HepG2 (cell line): ENCODE measurements around the gene TMCC2. TPM values are rescaled to one million over a fixed set of nuclear protein-coding genes. Genes with fewer than 3 reads are reported as not detected.

Experiments used
- ATAC-seq: fragments of 200-7000 bp; cut with Tn5 transposase; 3 replicates; pipeline ENCODE4 v1.9.1; 2020; ENCODE audit warnings: mild to moderate bottlenecking, moderate library complexity
- BruUV-seq: library from RNA; stranded (reverse); fragments of 400-500 nt; replicated peaks from 2 replicates; lab custom pipeline; 2021; lab: Mats Ljungman, UMichigan
- CTCF ChIA-PET: fragments of 300-600 bp; formaldehyde crosslinking; extraction: SDS; loops from one replicate; lab custom pipeline; 2021; ENCODE audit warnings: low total read pairs, inconsistent platforms, low intra/inter-chr PET ratio; lab: Yijun Ruan, JAX
- POLR2A ChIA-PET: fragments of 350-600 bp; sonication (Branson Sonifier 250); formaldehyde crosslinking; loops from one replicate; lab custom pipeline; 2020; ENCODE audit warnings: antibody characterized with exemption, inconsistent platforms; lab: Yijun Ruan, JAX
- DNase-seq: peaks from one replicate; pipeline ENCODE4 v3.0.0-alpha.2; 2015; ENCODE audit warnings: low spot score
- FAIRE-seq: peaks from 3 replicates; lab custom pipeline; 2011; peaks lifted over from hg19 to GRCh38; lab: Jason Lieb, UNC
- H2AFZ ChIP-seq: one replicate; pipeline ENCODE4 v1.6.1; 2011; ENCODE audit warnings: low read length, inconsistent platforms
- H3K27ac ChIP-seq: fragments of 300-600 bp; 3 replicates; pipeline ENCODE4 v1.8.0; 2011; ENCODE audit warnings: mixed run types, mild to moderate bottlenecking, mixed read lengths, low read length, inconsistent platforms; ENCODE audit not compliant: insufficient read depth; ENCODE audit errors: extremely low read length
- H3K27me3 ChIP-seq, 2 experiments: fragments of 200-600 bp in 1 of 2; 2 replicates in 1 of 2; 3 replicates in 1 of 2; pipeline versions ENCODE4 v1.6.0 to v1.8.0; 2011; ENCODE audit warnings: low read length in 2 of 2, mild to moderate bottlenecking in 2 of 2, moderate library complexity in 2 of 2, inconsistent platforms in 1 of 2; ENCODE audit not compliant: insufficient read depth in 2 of 2, control insufficient read depth in 1 of 2
- H3K36me3 ChIP-seq, 2 experiments: fragments of 200-600 bp in 1 of 2; replicated peaks in 1 of 2; 2 replicates in 1 of 2; 3 replicates in 1 of 2; pipeline versions ENCODE4 v1.5.1 to v1.8.0; 2011; ENCODE audit warnings: low read length in 2 of 2, inconsistent platforms in 1 of 2; ENCODE audit not compliant: insufficient read depth in 2 of 2, control insufficient read depth in 1 of 2
- H3K4me1 ChIP-seq: 2 replicates; pipeline ENCODE4 v1.5.1; 2012; ENCODE audit warnings: low read length, inconsistent platforms; ENCODE audit not compliant: insufficient read depth
- H3K4me2 ChIP-seq: 2 replicates; pipeline ENCODE4 v1.6.0; 2011; ENCODE audit warnings: low read depth, low read length, inconsistent platforms
- H3K4me3 ChIP-seq, 3 experiments: fragments of 200-600 bp in 1 of 3; sonication (generic), shearing (Covaris generic) in 1 of 3; replicated peaks in 1 of 3; 2 replicates each; pipeline ENCODE4 v1.5.1; 2011 to 2016; ENCODE audit warnings: low read length in 3 of 3, inconsistent platforms in 2 of 3, low read depth in 2 of 3, mild to moderate bottlenecking in 2 of 3, control low read depth in 1 of 3, mixed read lengths in 1 of 3; ENCODE audit not compliant: insufficient read depth in 1 of 3
- H3K79me2 ChIP-seq: one replicate; pipeline ENCODE4 v1.6.1; 2011; ENCODE audit warnings: low read length, inconsistent platforms; ENCODE audit not compliant: insufficient read depth
- H3K9ac ChIP-seq: 2 replicates; pipeline ENCODE4 v1.6.0; 2011; ENCODE audit warnings: mild to moderate bottlenecking, low read depth, low read length, inconsistent platforms; ENCODE audit not compliant: insufficient read depth
- H3K9me3 ChIP-seq: 2 replicates; pipeline ENCODE4 v1.5.1; 2012; ENCODE audit warnings: mild to moderate bottlenecking, low read length
- H4K20me1 ChIP-seq: 2 replicates; pipeline ENCODE4 v1.6.0; 2011; ENCODE audit warnings: inconsistent platforms, mild to moderate bottlenecking, low read length, moderate library complexity; ENCODE audit not compliant: insufficient read depth
- ADNP ChIP-seq: sonication (generic); formaldehyde crosslinking; IDR thresholded peaks from 2 replicates; pipeline ENCODE4 v1.4.0; 2020; ENCODE audit warnings: missing genetic modification reagents
- BORCS8-MEF2B ChIP-seq: sonication (generic); formaldehyde crosslinking; IDR thresholded peaks from 2 replicates; pipeline ENCODE4 v1.8.0; 2022; ENCODE audit warnings: mild to moderate bottlenecking, missing genetic modification reagents
- GFI1 ChIP-seq: sonication (generic); formaldehyde crosslinking; IDR thresholded peaks from 2 replicates; pipeline ENCODE4 v1.5.0; 2020; ENCODE audit warnings: missing genetic modification reagents, mild to moderate bottlenecking, borderline replicate concordance
- IKZF4 ChIP-seq: sonication (generic); formaldehyde crosslinking; IDR thresholded peaks from 2 replicates; pipeline ENCODE4 v1.5.1; 2020; ENCODE audit warnings: borderline replicate concordance, mild to moderate bottlenecking, low read depth, missing genetic modification reagents; ENCODE audit errors: not compliant biosample characterization
- KDM2A ChIP-seq: sonication (generic); formaldehyde crosslinking; IDR thresholded peaks from 2 replicates; pipeline ENCODE4 v1.4.0; 2020; ENCODE audit warnings: low read depth, missing genetic modification reagents, borderline replicate concordance
- SCMH1 ChIP-seq: sonication (generic); formaldehyde crosslinking; IDR thresholded peaks from 2 replicates; pipeline ENCODE4 v1.9.0; 2021; ENCODE audit warnings: missing genetic modification reagents, mild to moderate bottlenecking, borderline replicate concordance
- SP4 ChIP-seq: sonication (generic); formaldehyde crosslinking; IDR thresholded peaks from 2 replicates; pipeline ENCODE4 v1.8.1; 2023; ENCODE audit warnings: mild to moderate bottlenecking, missing genetic modification reagents
- ZNF10 ChIP-seq: sonication (generic); formaldehyde crosslinking; IDR thresholded peaks from 2 replicates; pipeline ENCODE4 v1.4.0; 2020; ENCODE audit warnings: mild to moderate bottlenecking, low read depth, missing genetic modification reagents, borderline replicate concordance
- ZNF124 ChIP-seq: sonication (generic); formaldehyde crosslinking; IDR thresholded peaks from 2 replicates; pipeline ENCODE4 v1.4.0; 2020; ENCODE audit warnings: missing genetic modification reagents
- ZNF205 ChIP-seq: IDR thresholded peaks from 2 replicates; pipeline ENCODE4 v1.6.1; 2018; ENCODE audit warnings: missing biosample characterization, missing genetic modification reagents
- ZNF775 ChIP-seq: sonication (generic); formaldehyde crosslinking; IDR thresholded peaks from 2 replicates; pipeline ENCODE4 v1.4.0; 2020; ENCODE audit warnings: missing genetic modification reagents, mild to moderate bottlenecking, moderate library complexity, borderline replicate concordance
- WGBS: methylation state at CpG from one replicate; pipeline ENCODE4 v1.1.6; 2017; ENCODE audit warnings: low lambda C conversion rate; 5-methylcytosine and 5-hydroxymethylcytosine counted together
- in situ Hi-C: cut with HindIII; loops from 2 replicates; pipeline ENCODE4 v1.10.0; 2017; ENCODE audit warnings: low pct_unique_long_range_greater_than_20kb; ENCODE audit not compliant: extremely low pct_ligation_motif_present
- intact Hi-C: fragments of 100-400 bp; cut with micrococcal nuclease; formaldehyde crosslinking; loops from one replicate; pipeline ENCODE4 v1.10.0; 2022; ENCODE audit not compliant: unreplicated experiment
- polyA plus RNA-seq, 8 experiments: library from polyadenylated mRNA; depleted of rRNA in 3 of 8; stranded (reverse) in 7 of 8; unstranded in 1 of 8; fragments of >200 nt; fragmentation: Illumina TruSeq in 4 of 8; extraction: Trizol in 4 of 8; gene quantifications; 2 replicates each; pipeline versions ENCODE4 v1.2.1 to v1.2.3, GENCODE V29; 2011 to 2016; ENCODE audit warnings: low read depth in 4 of 8, missing spikeins in 1 of 8, mixed read lengths in 1 of 8; ENCODE audit not compliant: insufficient read depth in 1 of 8
- total RNA-seq, 5 experiments: library from RNA; depleted of rRNA; stranded (reverse); fragments of >200 nt; fragmentation: Illumina TruSeq; extraction: Trizol; gene quantifications; 2 replicates each; pipeline ENCODE4 v1.2.3, GENCODE V29; 2016; ENCODE audit warnings: low read depth in 1 of 5

Gene TMCC2
- total and polyA plus RNA-seq, 2 of the 13 experiments (the other 11 are each of a cell fraction or from before 2014, with no cell fraction given), result 0.12 to 0.24 TPM

DNA sequence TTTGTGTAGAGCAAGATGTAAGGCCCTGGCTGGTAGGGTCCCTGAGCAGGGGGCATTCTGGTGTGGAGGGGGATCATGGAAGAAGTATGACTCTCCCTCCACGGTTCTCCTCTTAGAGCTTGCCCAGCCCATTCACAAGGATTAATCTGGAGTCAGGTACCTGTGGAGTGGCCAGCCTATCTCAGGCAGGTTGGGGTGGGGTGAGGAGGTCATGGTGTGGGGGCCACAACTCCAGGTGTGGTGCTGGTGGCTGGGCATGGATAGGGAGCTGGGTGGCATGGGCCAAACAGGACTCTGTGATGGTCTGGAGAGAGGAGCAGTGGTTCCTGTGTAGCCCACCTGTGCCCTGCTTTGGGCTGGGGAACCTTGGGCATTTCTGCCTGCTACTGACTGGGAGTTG is 32.3 kb downstream of the TMCC2 start (continued):
- TF ChIP-seq ZNF775 (CRISPR knock-in tag), result no peak
- TF ChIP-seq, all 625 proteins: peak for 0

DNA sequence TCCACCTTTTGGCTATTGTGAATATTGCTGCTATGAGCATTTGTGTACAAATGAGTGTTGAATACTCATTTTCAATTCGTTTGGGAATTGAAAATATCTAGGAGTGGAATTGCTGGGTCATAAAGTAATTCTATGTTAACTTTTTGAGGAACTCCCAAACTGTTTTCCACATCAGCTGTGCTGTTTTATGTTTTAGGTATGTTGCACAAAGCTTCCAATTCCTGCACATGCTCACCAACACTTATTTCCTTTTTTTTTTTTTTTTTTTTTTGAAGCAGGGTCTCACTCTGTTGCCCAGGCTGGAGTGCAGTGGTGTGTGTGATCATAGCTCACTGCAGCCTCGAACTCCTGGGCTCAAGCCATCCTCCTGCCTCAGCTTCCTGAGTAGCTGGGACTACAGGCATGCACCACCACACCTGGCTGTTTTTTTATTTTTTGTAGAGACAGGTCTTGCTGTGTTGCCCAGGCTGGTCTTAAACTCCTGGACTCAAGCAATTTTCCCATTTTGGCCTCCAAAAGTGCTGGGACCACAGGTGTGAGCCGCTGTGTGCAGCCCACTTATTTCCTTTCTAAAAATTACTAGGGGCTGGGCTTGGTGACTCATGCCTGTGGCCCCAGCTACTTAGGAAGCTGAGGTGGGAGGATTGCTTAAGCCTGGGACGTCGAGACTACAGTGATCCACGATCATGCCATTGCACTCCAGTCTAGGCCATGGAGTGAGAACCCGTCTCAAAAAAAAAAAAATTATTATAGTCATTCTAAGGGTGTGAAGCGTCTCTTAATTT is 33.4 kb downstream of the TMCC2 start:
- CTCF ChIA-PET, result no interaction called here
- no peak overlapping the region for H3K9ac ChIP-seq
- no peak for ATAC-seq
- H3K27ac ChIP-seq, result no peak overlapping the region
- TF ChIP-seq ZNF10 (no peak), KDM2A (no peak), GFI1 (CRISPR knock-in tag) (no peak), IKZF4 (no peak), ZNF124 (CRISPR knock-in tag) (no peak), ADNP (CRISPR knock-in tag) (no peak), BORCS8-MEF2B (CRISPR knock-in tag) (no peak), SCMH1 (CRISPR knock-in tag) (no peak), ZNF205 (no peak), SP4 (CRISPR knock-in tag) (no peak)
- intact Hi-C loops, result no loop called here
- H4K20me1 ChIP-seq, result no peaks in the 10 kb centered on the region
- H2AFZ ChIP-seq, result no peak overlapping the region
- DNase-seq, result no peak
- POLR2A ChIA-PET, result interaction anchor here (0.6 kb wide), 4 partner anchors 9 to 795 kb away, joined by 3 to 4 read pairs (median 3); no protein-coding TSS in a partner anchor
- FAIRE-seq, result no peak
- H3K36me3 ChIP-seq, result no peaks in the 10 kb centered on the region
- H3K9me3 ChIP-seq, result no peaks in the 10 kb centered on the region
- H3K4me1 ChIP-seq, result peaks cover 22% of the 10 kb centered on the region
- H3K27me3 ChIP-seq, result peaks cover 3 to 48% of the 10 kb centered on the region in 2 experiments
- 4% methylated on average over 8 of the region's 8 CpGs for WGBS
- H3K4me2 ChIP-seq, result no peak overlapping the region
- H3K4me3 ChIP-seq, result no peak overlapping the region
- no TSS peak for BruUV-seq
- H3K79me2 ChIP-seq, result no peaks in the 10 kb centered on the region
- in situ Hi-C loops, result no loop called here
